IMR-90 (cell line): ENCODE data around the gene LPCAT4.

ENCODE experiments used
- CEBPB ChIP-seq: IDR thresholded peaks from 2 replicates; pipeline ENCODE4 v1.6.1; 2012; ENCODE audit warnings: low read depth, low read length, improper control_type of control experiment
- CTCF ChIP-seq: conservative IDR thresholded peaks from 2 replicates; pipeline ENCODE4 v1.5.1; 2012; ENCODE audit warnings: mild to moderate bottlenecking, low read depth, low read length, improper control_type of control experiment

GRCh38 chr15:34349769-34350168 lies 17.2 kb downstream of the LPCAT4 start:
- TF ChIP-seq CTCF (no peak), CEBPB (no peak)
